ENCODE results near the gene TMEM63B. TPM values are rescaled to one million over a fixed set of nuclear protein-coding genes. Genes with fewer than 3 reads are reported as not detected.

TMEM63B gene
- polyA plus RNA-seq, result 2.8 TPM

GRCh38 chr6:44127186-44128019 is at the start of gene TMEM63B, which contains the start of gene MRPL14:
Gene TMEM63B, plus strand, starts transcription at chr6:44127554. Its CDS starts 7,031 bp downstream, at chr6:44134585.
Gene MRPL14, minus strand, starts transcription at chr6:44127452. Its CDS starts 10,841 bp downstream, at chr6:44116611.
- peaks cover 1% of the 10 kb centered on the region for H3K27me3 Mint-ChIP-seq
- no peaks in the 10 kb centered on the region for H3K36me3 Mint-ChIP-seq
- H3K4me3 Mint-ChIP-seq, result peak within 1 kb of the TSS; percentile 94 to 99 (median 99)
- peak within 1 kb of the TSS; percentile 98 to 99 (median 99) for H3K27ac Mint-ChIP-seq
- peaks cover 40 to 47% (median 40%) of the 10 kb centered on the region in 3 donors for H3K4me1 Mint-ChIP-seq
- H3K9me3 Mint-ChIP-seq, result no peaks in the 10 kb centered on the region

DNA sequence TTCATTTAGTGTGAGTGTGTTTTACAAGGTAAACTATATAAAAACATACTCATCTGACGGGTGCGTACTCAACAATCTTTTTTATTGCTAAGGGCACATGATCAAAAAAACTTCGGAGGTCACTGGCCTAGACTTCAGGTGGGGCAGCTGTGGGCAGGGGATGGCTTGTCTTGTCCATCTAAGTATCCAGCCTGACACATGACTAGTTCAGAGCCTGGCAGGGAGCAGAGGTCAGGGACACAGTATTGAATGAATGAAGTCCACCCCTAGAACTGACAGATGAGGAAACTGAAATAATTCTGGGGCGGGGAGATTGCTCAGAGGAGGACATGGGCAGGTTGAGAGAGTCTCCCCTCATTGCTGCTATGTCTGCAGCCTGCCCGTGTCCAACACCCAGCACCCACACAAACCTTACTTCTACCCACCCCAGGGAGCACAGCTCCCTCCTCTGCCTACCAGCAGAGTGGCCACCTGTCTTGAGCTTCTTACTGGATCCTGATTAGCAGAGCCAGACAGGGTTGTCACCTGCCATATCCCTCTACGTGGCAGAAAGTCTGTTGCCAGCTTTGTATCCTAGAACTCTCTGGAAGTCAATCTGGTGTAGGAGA is 49.0 kb upstream of the TMEM63B start:
- Mint-ChIP-seq H3K4me3 (no peak overlapping the region), H3K27me3 (peaks cover 22% of the 10 kb centered on the region), H3K9me3 (no peaks in the 10 kb centered on the region), H3K27ac (no peak overlapping the region), H3K36me3 (peaks cover 3% of the 10 kb centered on the region), H3K4me1 (peaks cover 5 to 11% (median 6%) of the 10 kb centered on the region in 3 donors)

- Mint-ChIP-seq H3K36me3 (no peaks in the 10 kb centered on the region), H3K27me3 (peaks cover 18% of the 10 kb centered on the region), H3K4me1 (peaks cover 5 to 6% (median 6%) of the 10 kb centered on the region in 3 donors), H3K4me3 (peak overlapping the region in 1 of 4 donors; percentile 3), H3K9me3 (no peaks in the 10 kb centered on the region), H3K27ac (peak overlapping the region in 1 of 3 donors; percentile 71)
These were observed 48.3 kb upstream of the TMEM63B start for GRCh38 chr6:44078827-44079671.

- H3K36me3 Mint-ChIP-seq, result no peaks in the 10 kb centered on the region
- no peaks in the 10 kb centered on the region for H3K9me3 Mint-ChIP-seq
- no peak overlapping the region for H3K27ac Mint-ChIP-seq
- H3K27me3 Mint-ChIP-seq, result peaks cover 14% of the 10 kb centered on the region
- no peak overlapping the region for H3K4me3 Mint-ChIP-seq
- peaks cover 1 to 2% (median 2%) of the 10 kb centered on the region in 3 donors for H3K4me1 Mint-ChIP-seq
These were observed 47.7 kb upstream of the TMEM63B start for GRCh38 chr6:44079672-44080071.

DNA sequence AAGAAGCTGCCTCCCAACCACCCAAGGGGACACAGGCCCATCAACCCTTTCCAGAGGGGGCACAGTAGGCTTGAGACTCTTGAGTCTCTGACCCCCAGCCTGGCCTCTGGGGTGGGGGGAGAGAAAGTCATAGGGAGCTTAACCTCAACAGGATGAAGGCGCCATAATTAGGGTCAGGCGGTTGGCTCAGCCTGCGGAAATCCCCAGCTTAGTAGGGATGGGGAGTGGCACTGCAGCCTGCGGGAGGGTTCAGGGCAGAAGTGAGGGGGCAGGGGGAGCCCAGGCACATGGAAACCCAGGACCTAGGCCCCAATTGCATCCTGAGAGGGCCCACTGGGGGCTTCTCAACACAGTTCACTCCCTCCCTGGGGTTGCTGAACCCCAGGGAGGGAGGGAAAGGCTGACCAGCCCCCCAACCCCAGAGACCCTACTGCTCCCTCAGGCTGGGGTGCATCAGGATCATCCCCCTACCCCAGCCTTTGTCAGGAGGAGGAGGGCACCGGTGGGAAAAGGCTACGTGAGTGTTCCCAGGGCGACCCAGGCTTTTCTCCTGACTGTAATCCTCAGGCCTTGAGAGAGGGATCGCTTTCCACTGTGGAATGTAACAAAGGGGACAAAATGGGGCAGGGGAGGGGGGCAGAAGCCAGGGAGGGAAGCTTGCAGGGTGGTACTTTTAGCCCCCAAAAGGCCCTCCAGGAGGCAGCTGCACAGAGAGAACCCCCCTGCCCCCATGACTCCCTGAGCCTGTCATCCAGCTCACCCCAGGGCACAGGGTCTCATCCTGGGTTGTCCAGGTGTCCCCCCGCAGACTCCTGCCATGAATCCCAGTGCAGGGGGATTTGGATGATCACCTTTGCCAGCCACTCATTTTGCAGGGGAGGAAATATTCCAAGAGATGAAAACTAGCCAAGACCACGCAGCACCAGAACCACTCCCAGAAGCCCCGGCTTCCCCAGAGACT is 46.5 kb upstream of the TMEM63B start:
- H3K27me3 Mint-ChIP-seq, result peaks cover 11% of the 10 kb centered on the region
- no peak overlapping the region for H3K4me3 Mint-ChIP-seq
- peaks cover 0 to 2% (median 2%) of the 10 kb centered on the region in 3 donors for H3K4me1 Mint-ChIP-seq
- no peaks in the 10 kb centered on the region for H3K9me3 Mint-ChIP-seq
- H3K36me3 Mint-ChIP-seq, result no peaks in the 10 kb centered on the region
- no peak overlapping the region for H3K27ac Mint-ChIP-seq

DNA sequence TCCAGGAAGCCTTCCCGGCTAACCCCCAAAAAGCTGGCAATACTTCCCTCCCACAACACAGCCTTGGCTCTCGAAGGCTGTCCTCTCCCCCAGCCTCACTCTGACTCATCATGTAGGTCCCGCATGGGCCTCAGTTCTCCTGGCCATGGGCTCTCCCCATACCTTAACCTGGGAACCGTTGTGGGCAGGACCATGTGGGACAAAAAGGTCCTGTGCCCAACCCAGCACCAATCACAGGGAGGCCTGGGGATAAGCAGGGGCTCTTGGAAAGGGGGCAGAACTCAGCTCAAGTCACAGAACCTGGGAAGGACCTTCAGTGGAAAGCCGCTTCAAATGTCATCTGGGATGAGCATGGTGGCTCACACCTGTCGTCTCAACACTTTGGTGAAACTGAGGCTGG is 45.6 kb upstream of the TMEM63B start:
- Mint-ChIP-seq H3K27me3 (peaks cover 10% of the 10 kb centered on the region), H3K9me3 (no peaks in the 10 kb centered on the region), H3K4me3 (no peak overlapping the region), H3K36me3 (no peaks in the 10 kb centered on the region), H3K4me1 (peaks cover 0 to 2% (median 2%) of the 10 kb centered on the region in 3 donors), H3K27ac (no peak overlapping the region)

GRCh38 chr6:44082872-44083321 is 44.5 kb upstream of the TMEM63B start:
- Mint-ChIP-seq H3K27ac (no peak overlapping the region), H3K27me3 (peaks cover 8% of the 10 kb centered on the region), H3K9me3 (no peaks in the 10 kb centered on the region), H3K4me1 (peaks cover 0 to 2% (median 2%) of the 10 kb centered on the region in 3 donors), H3K36me3 (no peaks in the 10 kb centered on the region), H3K4me3 (no peak overlapping the region)

DNA sequence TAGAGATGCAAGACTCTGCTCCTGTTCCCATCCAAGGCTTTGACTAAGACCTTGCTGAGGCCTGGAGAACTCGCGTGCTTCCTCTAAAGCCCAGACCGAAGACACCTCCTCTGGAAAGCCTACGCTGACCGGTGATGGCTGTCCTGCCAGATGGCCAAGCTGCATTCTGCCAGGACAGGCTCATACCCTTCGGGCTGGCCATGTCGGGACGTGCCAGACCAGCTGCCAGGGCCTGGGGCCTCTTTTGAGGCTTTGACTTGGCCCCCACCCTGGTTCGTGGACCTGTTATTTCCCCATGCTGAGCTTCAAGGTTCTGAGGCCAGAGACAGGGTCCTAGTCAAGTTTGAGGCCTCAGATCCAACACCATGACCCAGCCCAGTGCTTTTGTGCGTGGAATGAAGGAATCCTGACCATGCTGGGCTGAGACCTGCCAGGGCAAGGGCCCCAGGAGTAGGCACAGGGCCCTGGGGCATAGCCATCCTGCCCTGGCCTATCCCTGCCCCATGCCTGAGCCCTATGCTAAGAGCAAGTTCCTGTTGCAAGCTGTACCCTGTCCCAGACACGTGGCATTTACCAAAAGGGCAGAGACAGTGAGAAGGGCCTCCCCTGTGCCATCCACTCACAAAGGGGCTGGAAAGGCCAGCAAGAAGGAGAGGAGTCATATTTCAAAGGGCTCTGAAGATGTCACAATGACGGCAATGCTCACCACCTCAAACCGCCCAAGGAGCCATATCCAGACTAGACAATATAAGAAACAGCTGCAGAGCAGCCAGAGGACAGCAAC is 42.9 kb upstream of the TMEM63B start:
- Mint-ChIP-seq H3K36me3 (no peaks in the 10 kb centered on the region), H3K9me3 (no peaks in the 10 kb centered on the region), H3K4me3 (no peak overlapping the region), H3K27me3 (no peaks in the 10 kb centered on the region), H3K4me1 (no peaks in the 10 kb centered on the region), H3K27ac (no peak overlapping the region)

DNA sequence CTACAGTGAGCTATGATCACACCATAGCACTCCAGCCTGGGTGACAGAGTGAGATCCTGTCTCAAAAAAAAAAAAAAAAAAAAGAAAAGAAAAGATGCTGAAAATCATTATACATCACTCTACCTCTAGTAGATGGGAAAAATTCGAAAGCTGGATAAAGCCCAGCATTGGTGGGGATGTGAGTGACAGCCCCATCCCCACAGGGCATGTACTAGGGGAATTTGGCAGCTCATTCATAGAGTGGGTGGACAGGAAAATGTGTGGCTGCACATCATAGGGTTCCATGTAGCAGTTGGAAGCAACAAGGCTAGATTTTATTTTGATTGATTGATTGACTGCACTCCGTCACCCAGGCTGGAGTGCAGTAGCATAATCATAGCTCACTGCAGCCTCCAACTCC is 42.1 kb upstream of the TMEM63B start:
- Mint-ChIP-seq H3K9me3 (no peaks in the 10 kb centered on the region), H3K27me3 (no peaks in the 10 kb centered on the region), H3K36me3 (no peaks in the 10 kb centered on the region), H3K4me3 (no peak overlapping the region), H3K27ac (peak overlapping the region in 1 of 3 donors; percentile 2), H3K4me1 (no peaks in the 10 kb centered on the region)

DNA sequence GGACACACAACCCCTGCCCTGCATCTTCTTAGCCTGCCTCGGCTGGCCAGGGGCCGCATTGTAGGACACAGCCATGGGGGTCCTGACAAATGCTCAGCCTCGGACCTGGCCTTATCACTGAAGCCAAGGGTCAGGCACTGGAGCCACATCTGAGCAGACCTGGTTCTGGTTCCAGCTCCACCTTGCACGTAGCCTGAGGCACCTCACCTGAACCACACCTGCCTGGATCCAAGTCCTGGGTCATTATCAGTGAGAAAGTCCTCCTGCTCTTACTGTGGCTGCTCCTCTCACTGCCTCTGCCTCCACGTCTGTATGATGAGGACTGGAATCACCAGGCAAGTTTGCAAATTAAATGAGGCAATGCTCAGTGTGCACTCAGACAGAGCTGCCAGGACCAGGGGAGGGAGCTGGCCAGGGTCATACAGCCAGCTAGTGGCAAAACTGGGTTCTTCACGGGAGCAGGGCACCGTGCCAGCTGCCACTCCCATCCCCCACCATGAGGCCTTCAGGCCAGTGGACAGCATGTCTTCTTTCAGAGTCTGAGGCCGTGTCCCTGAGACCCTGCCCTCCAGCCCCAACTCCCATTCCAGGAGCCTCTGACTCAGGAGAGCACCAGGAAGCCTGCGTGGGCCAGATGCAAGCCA is 40.3 kb upstream of the TMEM63B start:
- no peak overlapping the region for H3K27ac Mint-ChIP-seq
- no peak overlapping the region for H3K4me3 Mint-ChIP-seq

GRCh38 chr6:44087623-44088022 is 39.7 kb upstream of the TMEM63B start:
- Mint-ChIP-seq H3K27ac (no peak overlapping the region), H3K36me3 (no peaks in the 10 kb centered on the region), H3K9me3 (no peaks in the 10 kb centered on the region), H3K4me3 (no peak overlapping the region), H3K27me3 (no peaks in the 10 kb centered on the region), H3K4me1 (no peaks in the 10 kb centered on the region)

More for the DNA sequence above, 40.3 kb upstream of the TMEM63B start:
- Mint-ChIP-seq H3K36me3 (no peaks in the 10 kb centered on the region), H3K27me3 (no peaks in the 10 kb centered on the region), H3K9me3 (no peaks in the 10 kb centered on the region), H3K4me1 (no peaks in the 10 kb centered on the region)

DNA sequence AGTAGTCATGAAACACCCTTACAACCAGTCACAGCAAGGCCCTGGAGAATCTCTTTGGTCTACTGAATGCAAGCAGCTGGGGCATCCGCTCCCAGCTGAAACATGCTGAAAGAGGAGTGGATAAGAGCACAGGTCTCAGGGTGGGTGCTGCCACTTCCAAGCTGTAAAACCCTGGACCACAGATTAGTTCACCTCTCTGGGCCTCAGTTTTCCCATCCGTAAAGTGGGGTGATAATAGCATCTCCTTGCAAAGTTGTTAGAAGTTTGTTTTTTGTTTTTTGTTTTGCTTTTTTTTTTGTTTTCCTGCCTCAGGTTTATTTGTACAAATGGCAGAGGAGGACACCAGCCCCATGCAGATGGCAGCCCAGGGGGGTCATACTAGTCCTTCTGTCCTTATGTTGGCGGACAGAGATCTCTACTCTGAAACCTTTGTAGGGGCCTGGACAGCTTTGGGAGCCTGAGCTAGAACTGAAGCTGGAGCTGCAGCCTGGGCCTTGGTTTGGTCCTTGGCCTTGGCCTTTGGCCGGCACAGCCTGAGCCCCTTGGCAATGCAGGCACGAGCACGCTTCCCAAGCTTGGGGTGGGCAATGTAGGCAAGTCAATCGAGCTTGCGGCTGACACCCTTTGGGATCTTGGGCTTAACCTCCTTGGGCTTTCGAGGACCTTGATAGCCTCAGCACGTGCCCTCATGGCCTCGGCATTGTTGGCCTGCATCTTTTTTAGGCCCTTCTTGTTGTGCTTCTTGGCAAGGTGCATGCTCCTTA is 38.3 kb upstream of the TMEM63B start:
- Mint-ChIP-seq H3K9me3 (no peaks in the 10 kb centered on the region), H3K4me1 (no peaks in the 10 kb centered on the region), H3K36me3 (no peaks in the 10 kb centered on the region), H3K4me3 (no peak overlapping the region), H3K27ac (no peak overlapping the region), H3K27me3 (no peaks in the 10 kb centered on the region)

All from IgD-negative memory B cell (primary cell).